ENCODE measurements around the gene FOXC1.

FOXC1 gene

DNA sequence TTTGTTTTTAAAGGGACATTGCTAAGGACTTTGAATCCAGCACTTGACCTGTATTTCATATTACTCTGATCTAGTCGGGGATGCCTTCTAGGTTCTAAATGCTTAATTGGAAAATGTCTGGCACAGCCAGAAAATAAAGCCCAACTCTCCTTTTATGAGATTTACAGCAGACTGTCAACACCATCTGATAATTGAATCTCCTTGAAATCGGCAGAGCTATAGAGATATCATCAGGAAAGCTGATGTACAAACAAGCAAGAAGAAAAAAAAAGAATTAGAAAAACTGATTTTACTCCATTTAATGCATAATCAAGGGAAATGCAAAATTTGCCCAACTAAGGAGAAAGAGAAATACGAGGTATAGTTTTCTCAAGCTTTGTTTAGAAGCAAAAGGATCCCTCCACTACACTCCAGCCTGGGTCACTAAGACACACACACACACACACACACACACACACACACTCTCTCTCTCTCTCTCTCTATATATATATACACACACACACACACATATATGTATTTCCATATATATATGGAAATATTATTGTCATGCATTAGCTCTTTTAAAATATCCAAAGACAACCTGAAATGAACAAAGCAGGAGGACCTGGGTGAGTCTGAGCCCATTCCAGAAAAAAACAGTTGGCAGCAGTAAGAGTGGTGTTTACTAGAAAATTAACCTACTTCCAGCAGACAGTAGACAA lies 9.5 kb upstream of the FOXC1 start:
- no peak for DNase-seq (ENCODE audit: low spot score)

GRCh38 chr6:1600764-1601157 lies 9.0 kb upstream of the FOXC1 start:
- DNase-seq (ENCODE audit: low spot score): no peak

DNA sequence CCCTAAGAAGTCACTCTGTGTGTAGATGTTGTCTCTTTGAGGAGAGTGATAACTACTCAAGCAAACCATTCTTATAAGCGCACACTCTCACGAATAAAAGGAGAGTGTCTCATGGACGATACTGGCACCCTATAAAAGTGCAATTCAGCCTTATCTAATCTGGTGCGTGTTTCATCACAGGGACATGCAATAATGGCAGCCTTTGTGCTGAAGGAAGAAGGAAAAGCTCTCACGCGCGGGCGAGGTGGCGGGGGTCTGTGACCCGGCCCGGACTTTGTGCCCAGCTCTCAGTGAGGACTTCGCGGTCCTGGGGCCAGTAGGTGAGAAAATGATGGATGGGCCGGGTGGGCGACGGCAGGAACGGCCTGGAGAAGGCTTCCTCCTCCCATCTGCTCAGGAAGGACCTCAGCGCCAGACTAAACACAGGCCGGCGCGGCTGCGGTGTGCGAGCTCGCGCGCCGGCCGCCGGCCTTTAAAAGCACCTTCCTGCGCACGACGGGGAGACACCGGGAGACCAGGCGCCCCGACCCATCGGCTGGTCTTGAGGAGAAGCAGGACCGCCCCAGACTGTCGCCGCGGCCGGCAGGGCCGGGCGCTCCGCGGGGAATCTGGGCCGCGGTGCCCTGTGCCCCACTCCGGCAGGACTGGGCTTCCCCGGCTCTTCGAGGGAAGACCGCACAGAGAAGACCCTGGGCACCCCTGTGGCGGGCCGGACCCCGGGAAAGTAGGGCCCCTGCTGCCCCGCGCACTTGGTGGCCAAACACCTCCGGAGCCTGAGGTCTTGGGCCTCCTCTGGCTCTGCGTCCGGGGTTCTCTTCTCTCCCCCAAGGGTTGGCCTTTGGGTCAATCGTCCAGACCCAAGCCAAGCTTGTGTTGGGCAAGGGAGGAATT lies 8.3 kb upstream of the FOXC1 start:
- DNase-seq (ENCODE audit: low spot score): no peak

DNA sequence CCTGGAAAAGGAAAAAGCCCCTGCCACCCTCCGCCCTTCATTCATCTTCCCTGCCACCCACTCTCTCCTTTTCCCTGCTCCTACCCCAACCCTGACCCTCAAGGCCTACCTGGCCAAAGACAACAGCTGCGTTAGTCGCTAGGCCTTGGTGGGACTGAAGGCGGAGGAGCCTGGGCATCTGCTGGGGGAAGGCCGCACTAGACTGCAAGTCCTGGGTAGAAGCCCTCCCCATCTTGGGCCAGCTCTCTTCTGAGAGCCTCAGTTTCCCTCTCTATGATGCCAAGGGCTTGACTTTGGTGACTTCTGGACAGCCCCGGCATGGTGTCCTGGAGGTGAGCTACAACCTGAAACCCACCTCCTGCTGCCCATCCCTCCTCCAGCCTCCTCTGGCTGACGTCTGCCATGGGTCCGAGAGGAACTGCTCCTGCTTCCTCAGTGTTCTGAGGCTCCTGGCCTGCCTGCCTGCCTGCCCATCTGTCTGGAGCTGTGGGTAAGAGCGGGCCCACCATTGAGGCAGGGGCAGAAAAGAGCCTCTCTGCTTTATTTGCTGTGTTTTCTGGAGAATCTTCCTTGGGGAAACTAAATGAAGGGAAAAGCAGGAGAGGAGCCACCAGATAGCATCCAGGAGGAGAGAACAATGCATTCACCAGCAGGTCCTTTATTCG lies 7.5 kb upstream of the FOXC1 start:
- no peak for DNase-seq (ENCODE audit: low spot score)

GRCh38 chr6:1603708-1604107 lies 6.0 kb upstream of the FOXC1 start:
- no peak for DNase-seq (ENCODE audit: low spot score)

GRCh38 chr6:1604158-1605003 lies 5.3 kb upstream of the FOXC1 start:
- DNase-seq (ENCODE audit: low spot score): no peak

DNA sequence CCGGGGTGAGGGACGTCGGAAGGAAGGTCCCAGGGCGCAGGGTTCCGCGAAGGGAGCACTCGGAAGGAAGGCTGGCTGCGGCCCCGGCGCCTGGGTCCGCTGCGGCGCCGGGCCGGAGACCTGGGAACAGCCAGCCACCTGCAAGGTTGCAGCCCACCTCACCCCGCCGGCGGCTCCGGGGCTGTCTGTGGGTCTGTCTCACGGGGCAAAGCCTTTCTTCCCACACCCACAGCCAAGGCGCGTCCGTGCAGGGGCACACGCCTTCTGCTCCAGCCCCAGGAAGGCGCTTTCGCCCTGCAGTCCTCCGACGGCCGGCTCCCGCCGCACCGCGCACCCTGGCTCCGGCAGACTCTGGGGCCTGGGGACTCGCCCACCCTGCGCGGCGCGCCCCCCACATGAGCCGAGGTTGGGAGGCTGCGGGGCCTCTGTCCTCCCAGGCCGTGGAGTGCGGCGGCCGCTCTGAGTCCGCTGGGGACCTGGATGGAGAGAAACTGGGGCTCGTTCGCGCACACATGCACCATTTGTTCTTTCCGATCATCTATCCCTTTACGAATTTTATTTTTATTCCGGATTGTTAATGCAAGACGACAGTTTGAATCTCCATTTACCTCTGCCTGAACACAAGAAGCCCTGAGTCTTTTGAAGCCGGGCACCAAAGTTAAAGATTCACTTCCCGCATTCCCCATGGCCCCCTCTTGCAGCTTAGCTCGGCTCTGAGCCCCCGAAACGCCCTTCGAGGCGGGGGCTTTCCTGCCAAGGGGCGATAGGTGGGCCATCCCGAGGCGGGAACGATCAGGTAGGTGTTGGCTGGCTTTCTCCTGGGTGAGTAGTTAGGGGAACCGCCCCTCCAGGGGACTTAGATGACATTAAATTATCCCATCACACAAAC lies 4.5 kb upstream of the FOXC1 start:
- DNase-seq (ENCODE audit: low spot score): no peak

DNA sequence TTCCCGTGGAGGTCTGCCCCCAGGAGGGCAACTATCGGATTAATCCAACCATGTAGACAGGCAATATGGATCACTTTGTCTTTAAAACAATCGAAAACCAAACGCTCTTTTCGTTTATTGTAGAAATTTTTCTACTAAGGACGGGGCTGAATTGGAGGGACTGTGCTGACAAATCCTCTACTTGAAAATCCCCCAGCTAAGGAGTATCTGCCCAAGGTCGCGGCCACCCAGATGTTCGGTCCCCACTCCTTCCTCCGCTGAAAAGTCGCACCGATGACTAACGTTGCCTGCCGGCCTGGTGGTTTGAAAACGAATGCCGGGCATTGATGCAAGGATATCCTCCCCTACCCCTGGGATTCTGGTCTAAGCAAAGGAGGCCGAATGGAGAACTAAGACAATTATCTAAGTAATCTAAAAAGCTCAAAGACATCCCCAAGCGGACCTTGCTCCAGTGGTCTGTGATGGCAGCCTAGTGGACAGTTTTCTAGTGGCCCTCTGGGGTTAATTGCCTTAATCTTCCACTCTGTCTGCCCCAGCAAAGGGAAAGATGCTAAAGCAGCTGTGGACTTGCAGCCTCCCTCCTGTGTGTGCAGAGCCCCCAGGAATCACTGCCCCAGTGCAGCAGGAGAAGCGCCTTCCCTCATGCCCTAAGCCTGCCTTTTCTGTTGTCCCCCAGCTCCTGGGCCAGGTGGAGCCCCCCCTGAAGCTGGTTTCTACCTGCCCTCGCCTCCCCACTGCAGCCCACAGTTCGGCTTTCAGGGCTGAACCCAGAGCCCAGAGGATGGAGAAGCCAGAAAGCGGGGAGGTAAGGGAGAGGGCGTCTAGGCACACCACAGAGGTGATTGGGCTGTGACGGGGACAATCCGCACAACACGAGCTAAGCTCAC lies 3.6 kb upstream of the FOXC1 start:
- DNase-seq (ENCODE audit: low spot score): no peak

DNA sequence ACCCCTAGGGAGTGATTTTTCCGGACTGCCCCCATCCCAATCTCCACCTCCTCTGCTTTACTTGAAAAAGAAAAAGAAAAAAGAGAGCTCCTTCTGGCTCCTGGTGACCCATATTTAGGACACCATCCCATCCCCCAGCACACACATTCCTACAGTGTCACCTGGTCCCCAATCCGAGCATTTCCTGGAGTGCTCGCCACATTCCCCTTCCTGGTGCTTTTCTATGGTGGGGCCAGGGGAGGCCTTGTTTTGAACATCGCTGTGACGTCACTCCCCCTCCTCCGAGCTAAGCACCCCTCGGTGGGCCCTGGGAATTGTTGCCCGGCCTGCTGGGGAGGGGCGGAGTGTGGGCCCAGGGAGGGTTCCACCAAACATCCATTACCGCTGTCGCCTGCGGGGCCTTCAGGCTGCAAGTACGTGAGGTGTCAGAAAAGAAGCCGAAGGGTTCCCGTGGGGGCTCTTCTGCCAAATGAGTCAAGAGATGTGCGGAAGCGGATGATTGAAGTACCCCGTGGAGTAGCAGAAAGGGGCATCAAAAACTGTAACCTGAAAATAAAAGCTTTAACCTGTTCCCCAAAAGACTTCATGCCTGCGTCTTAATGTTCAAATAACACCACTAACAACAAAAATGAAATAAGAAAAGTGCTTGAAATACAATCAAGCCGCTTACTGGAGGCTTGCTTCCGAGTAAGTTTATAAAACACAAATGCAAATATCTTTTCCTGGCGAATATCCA lies 2.8 kb upstream of the FOXC1 start:
- DNase-seq (ENCODE audit: low spot score): no peak

GRCh38 chr6:1607516-1608221 lies 2.0 kb upstream of the FOXC1 start:
- DNase-seq (ENCODE audit: low spot score): no peak

DNA sequence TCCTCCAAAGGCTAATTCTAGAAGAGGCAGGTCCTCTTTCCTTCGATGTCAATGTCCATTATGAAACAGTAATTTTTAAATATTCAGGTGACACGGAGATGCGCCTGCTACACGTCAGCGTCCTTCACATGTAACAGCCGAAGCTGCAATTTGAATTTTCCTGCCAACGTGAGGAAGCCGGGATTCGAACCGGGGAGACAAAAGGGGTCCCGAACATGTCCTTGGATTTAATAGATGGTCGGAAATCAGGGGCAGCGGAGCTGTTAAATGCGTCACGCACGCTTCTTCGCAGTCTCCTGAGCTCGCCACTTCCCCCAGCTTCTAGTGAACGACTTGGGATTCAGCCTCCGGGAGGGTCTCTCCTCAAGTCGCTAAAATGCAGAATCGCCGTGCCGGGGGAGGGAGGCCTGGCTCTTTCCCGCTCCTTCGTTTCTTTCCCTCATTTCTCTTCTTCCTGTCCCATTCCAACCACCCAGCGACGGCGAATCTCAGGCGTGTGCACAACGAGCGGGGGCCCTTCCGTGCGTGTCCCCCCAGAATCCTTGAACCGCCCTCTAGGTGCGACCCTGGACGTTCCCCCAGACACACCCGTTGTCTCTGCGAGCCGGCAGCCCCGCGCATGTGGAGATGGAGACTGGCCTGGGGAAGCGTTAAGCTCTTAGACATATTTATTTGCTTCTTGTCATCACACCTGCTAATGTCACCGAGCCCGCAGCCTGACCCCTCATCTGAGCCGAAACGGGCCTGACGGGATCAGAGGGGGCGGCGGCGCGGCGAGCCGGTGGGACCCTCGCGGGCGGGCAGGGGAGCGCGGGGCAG lies 1.3 kb upstream of the FOXC1 start:
- DNase-seq (ENCODE audit: low spot score): no peak

GRCh38 chr6:1609041-1609647 lies 571 bp upstream of the FOXC1 start:
- DNase-seq (ENCODE audit: low spot score): no peak

- no peak for DNase-seq (ENCODE audit: low spot score)
Observed at GRCh38 chr6:1610497-1611321, 994 bp downstream of the FOXC1 start.

DNA sequence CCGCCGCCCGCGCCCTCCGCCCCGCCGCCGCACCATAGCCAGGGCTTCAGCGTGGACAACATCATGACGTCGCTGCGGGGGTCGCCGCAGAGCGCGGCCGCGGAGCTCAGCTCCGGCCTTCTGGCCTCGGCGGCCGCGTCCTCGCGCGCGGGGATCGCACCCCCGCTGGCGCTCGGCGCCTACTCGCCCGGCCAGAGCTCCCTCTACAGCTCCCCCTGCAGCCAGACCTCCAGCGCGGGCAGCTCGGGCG lies 1.5 kb downstream of the FOXC1 start:
- DNase-seq (ENCODE audit: low spot score): no peak

DNA sequence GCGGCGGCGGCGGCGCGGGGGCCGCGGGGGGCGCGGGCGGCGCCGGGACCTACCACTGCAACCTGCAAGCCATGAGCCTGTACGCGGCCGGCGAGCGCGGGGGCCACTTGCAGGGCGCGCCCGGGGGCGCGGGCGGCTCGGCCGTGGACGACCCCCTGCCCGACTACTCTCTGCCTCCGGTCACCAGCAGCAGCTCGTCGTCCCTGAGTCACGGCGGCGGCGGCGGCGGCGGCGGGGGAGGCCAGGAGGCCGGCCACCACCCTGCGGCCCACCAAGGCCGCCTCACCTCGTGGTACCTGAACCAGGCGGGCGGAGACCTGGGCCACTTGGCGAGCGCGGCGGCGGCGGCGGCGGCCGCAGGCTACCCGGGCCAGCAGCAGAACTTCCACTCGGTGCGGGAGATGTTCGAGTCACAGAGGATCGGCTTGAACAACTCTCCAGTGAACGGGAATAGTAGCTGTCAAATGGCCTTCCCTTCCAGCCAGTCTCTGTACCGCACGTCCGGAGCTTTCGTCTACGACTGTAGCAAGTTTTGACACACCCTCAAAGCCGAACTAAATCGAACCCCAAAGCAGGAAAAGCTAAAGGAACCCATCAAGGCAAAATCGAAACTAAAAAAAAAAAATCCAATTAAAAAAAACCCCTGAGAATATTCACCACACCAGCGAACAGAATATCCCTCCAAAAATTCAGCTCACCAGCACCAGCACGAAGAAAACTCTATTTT lies 2.0 kb downstream of the FOXC1 start:
- no peak for DNase-seq (ENCODE audit: low spot score)

Measured in RKO (cell line).